ENCODE data around the gene MMP14. TPM values are rescaled to one million over a fixed set of nuclear protein-coding genes. Genes with fewer than 3 reads are reported as not detected.

MMP14 gene
- total and polyA plus RNA-seq, 2 of the 13 experiments (the other 11 are each of a cell fraction or from before 2014, with no cell fraction given): 5.2 to 9.8 TPM

GRCh38 chr14:22796087-22796707, 40.2 kb upstream of the MMP14 start (continued):
- peak; percentile 78; the same call in 1 of the 2 replicates for TF ChIP-seq ZNF280D (CRISPR knock-in tag; IDR thresholded peaks at IDR 0.05)
- TF ChIP-seq, protein P1, sequence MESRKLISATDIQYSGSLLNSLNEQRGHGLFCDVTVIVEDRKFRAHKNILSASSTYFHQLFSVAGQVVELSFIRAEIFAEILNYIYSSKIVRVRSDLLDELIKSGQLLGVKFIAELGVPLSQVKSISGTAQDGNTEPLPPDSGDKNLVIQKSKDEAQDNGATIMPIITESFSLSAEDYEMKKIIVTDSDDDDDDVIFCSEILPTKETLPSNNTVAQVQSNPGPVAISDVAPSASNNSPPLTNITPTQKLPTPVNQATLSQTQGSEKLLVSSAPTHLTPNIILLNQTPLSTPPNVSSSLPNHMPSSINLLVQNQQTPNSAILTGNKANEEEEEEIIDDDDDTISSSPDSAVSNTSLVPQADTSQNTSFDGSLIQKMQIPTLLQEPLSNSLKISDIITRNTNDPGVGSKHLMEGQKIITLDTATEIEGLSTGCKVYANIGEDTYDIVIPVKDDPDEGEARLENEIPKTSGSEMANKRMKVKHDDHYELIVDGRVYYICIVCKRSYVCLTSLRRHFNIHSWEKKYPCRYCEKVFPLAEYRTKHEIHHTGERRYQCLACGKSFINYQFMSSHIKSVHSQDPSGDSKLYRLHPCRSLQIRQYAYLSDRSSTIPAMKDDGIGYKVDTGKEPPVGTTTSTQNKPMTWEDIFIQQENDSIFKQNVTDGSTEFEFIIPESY (CRISPR knock-in tag; IDR thresholded peaks at IDR 0.05): no peak
- TF ChIP-seq TBX3 (IDR thresholded peaks at IDR 0.05; ENCODE audit: borderline replicate concordance): no peak
- no peak for TF ChIP-seq MBNL3 (CRISPR knock-in tag; conservative IDR thresholded peaks at IDR 0.05)
- no peak for TF ChIP-seq DMTF1 (CRISPR knock-in tag; IDR thresholded peaks at IDR 0.05)
- TF ChIP-seq FOSL2 (CRISPR knock-in tag; IDR thresholded peaks at IDR 0.05): peak; percentile 86
- TF ChIP-seq ZNF296 (CRISPR knock-in tag; conservative IDR thresholded peaks at IDR 0.05): no peak
- no peak for TF ChIP-seq SALL2 (CRISPR knock-in tag; IDR thresholded peaks at IDR 0.05)
- TF ChIP-seq, protein P2, sequence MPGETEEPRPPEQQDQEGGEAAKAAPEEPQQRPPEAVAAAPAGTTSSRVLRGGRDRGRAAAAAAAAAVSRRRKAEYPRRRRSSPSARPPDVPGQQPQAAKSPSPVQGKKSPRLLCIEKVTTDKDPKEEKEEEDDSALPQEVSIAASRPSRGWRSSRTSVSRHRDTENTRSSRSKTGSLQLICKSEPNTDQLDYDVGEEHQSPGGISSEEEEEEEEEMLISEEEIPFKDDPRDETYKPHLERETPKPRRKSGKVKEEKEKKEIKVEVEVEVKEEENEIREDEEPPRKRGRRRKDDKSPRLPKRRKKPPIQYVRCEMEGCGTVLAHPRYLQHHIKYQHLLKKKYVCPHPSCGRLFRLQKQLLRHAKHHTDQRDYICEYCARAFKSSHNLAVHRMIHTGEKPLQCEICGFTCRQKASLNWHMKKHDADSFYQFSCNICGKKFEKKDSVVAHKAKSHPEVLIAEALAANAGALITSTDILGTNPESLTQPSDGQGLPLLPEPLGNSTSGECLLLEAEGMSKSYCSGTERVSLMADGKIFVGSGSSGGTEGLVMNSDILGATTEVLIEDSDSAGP (CRISPR knock-in tag; IDR thresholded peaks at IDR 0.05; ENCODE audit: borderline replicate concordance): no peak; the same call in 1 of the 2 replicates
- no peak for TF ChIP-seq SP2 (CRISPR knock-in tag; IDR thresholded peaks at IDR 0.05)
- TF ChIP-seq, protein P3, sequence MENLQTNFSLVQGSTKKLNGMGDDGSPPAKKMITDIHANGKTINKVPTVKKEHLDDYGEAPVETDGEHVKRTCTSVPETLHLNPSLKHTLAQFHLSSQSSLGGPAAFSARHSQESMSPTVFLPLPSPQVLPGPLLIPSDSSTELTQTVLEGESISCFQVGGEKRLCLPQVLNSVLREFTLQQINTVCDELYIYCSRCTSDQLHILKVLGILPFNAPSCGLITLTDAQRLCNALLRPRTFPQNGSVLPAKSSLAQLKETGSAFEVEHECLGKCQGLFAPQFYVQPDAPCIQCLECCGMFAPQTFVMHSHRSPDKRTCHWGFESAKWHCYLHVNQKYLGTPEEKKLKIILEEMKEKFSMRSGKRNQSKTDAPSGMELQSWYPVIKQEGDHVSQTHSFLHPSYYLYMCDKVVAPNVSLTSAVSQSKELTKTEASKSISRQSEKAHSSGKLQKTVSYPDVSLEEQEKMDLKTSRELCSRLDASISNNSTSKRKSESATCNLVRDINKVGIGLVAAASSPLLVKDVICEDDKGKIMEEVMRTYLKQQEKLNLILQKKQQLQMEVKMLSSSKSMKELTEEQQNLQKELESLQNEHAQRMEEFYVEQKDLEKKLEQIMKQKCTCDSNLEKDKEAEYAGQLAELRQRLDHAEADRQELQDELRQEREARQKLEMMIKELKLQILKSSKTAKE (CRISPR knock-in tag; IDR thresholded peaks at IDR 0.05; ENCODE audit: borderline replicate concordance): 0 out of 2 replicates have a peak, but pooled peaks have one; percentile 65
- no peak for TF ChIP-seq ZMYM4 (CRISPR knock-in tag; IDR thresholded peaks at IDR 0.05)
- no peak for TF ChIP-seq ZBTB21 (CRISPR knock-in tag; IDR thresholded peaks at IDR 0.05)
- no peak for TF ChIP-seq PAF1 (CRISPR knock-in tag; IDR thresholded peaks at IDR 0.05)
- TF ChIP-seq GATAD2A (CRISPR knock-in tag; IDR thresholded peaks at IDR 0.05): peak; percentile 35; the same call in 1 of the 2 replicates
- TF ChIP-seq TRIM22 (IDR thresholded peaks at IDR 0.05): no peak
